Hepatocyte (in vitro differentiated cells): Measurements from ENCODE around the gene CHADL.

Source experiments
- EZH2 ChIP-seq: fragments of 200-600 bp; sonication (generic); IDR thresholded peaks from 2 replicates; pipeline ENCODE4 v1.6.1; 2016; ENCODE audit warnings: antibody characterized with exemption, mild to moderate bottlenecking, borderline replicate concordance
- TF ChIP-seq, protein P1 (sequence below): fragments of 200-600 bp; sonication (generic); IDR thresholded peaks from 2 replicates; pipeline ENCODE4 v1.5.1; 2016; ENCODE audit warnings: antibody characterized with exemption, mild to moderate bottlenecking; ENCODE audit not compliant: poor library complexity

DNA sequence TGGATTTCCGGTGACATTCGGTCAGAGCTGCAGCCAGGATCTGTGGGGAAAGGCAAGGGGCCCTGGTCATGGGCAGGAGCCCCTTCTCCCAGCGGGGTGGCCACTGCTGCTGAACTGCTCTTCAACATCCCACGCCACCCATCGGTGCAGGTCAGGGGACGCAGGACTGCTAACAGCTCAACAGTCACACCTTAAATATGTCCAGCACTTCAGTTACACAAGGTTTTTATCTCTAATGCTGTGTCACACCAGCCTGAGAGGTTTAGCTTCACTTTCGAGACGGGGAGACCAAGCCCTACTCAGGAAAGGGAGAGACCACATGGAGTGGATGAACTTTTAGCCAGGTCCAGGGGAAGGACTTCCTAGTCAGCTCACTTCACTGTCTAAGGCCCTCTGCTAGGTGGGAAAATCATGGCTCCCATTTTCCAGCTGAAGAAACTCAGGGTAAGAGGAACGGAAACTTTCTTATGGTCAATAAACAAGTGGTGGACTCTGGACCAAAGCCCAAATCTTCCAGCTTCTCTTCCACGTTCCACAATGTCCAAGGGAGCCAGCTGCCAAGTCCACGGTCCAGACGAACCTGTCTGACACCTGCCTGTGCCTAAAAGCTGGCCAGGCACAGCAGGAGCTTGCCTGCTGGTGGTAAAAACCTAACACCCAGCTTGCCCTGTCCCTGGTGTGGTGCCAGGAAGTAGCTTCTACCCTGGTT is 21.0 kb upstream of the CHADL start:
- TF ChIP-seq, protein P1, sequence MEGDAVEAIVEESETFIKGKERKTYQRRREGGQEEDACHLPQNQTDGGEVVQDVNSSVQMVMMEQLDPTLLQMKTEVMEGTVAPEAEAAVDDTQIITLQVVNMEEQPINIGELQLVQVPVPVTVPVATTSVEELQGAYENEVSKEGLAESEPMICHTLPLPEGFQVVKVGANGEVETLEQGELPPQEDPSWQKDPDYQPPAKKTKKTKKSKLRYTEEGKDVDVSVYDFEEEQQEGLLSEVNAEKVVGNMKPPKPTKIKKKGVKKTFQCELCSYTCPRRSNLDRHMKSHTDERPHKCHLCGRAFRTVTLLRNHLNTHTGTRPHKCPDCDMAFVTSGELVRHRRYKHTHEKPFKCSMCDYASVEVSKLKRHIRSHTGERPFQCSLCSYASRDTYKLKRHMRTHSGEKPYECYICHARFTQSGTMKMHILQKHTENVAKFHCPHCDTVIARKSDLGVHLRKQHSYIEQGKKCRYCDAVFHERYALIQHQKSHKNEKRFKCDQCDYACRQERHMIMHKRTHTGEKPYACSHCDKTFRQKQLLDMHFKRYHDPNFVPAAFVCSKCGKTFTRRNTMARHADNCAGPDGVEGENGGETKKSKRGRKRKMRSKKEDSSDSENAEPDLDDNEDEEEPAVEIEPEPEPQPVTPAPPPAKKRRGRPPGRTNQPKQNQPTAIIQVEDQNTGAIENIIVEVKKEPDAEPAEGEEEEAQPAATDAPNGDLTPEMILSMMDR, result no peak
- TF ChIP-seq EZH2, result no peak
